ENCODE results near the gene JAM3. TPM values are rescaled to one million over a fixed set of nuclear protein-coding genes. Genes with fewer than 3 reads are reported as not detected.

JAM3 gene
- total and polyA plus RNA-seq, 9 of the 15 experiments (the other 6 are each of a cell fraction or from before 2014, with no cell fraction given) = 0.22 to 0.76 (median 0.40) TPM

GRCh38 chr11:134050541-134051383, 18.1 kb upstream of the JAM3 start (continued):
- TF ChIP-seq, protein P1, sequence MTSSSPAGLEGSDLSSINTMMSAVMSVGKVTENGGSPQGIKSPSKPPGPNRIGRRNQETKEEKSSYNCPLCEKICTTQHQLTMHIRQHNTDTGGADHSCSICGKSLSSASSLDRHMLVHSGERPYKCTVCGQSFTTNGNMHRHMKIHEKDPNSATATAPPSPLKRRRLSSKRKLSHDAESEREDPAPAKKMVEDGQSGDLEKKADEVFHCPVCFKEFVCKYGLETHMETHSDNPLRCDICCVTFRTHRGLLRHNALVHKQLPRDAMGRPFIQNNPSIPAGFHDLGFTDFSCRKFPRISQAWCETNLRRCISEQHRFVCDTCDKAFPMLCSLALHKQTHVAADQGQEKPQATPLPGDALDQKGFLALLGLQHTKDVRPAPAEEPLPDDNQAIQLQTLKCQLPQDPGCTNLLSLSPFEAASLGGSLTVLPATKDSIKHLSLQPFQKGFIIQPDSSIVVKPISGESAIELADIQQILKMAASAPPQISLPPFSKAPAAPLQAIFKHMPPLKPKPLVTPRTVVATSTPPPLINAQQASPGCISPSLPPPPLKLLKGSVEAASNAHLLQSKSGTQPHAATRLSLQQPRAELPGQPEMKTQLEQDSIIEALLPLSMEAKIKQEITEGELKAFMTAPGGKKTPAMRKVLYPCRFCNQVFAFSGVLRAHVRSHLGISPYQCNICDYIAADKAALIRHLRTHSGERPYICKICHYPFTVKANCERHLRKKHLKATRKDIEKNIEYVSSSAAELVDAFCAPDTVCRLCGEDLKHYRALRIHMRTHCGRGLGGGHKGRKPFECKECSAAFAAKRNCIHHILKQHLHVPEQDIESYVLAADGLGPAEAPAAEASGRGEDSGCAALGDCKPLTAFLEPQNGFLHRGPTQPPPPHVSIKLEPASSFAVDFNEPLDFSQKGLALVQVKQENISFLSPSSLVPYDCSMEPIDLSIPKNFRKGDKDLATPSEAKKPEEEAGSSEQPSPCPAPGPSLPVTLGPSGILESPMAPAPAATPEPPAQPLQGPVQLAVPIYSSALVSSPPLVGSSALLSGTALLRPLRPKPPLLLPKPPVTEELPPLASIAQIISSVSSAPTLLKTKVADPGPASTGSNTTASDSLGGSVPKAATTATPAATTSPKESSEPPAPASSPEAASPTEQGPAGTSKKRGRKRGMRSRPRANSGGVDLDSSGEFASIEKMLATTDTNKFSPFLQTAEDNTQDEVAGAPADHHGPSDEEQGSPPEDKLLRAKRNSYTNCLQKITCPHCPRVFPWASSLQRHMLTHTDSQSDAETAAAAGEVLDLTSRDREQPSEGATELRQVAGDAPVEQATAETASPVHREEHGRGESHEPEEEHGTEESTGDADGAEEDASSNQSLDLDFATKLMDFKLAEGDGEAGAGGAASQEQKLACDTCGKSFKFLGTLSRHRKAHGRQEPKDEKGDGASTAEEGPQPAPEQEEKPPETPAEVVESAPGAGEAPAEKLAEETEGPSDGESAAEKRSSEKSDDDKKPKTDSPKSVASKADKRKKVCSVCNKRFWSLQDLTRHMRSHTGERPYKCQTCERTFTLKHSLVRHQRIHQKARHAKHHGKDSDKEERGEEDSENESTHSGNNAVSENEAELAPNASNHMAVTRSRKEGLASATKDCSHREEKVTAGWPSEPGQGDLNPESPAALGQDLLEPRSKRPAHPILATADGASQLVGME (CRISPR knock-in tag; IDR thresholded peaks at IDR 0.05) = no peak
- TF ChIP-seq TBP (optimal IDR thresholded peaks at IDR 0.05; ENCODE audit: low read depth, low read length) (no peak), BCOR (IDR thresholded peaks at IDR 0.05) (no peak), ZBTB7A (IDR thresholded peaks at IDR 0.05; ENCODE audit: borderline replicate concordance, control insufficient read depth, low read depth, low read length) (peak; percentile 36; the same call in 1 of the 2 replicates), ELF1 (tag; IDR thresholded peaks at IDR 0.05) (no peak), BHLHE40 (IDR thresholded peaks at IDR 0.05; ENCODE audit: low read length) (peak; percentile 54), NFXL1 (CRISPR knock-in tag; IDR thresholded peaks at IDR 0.05) (no peak), NONO (IDR thresholded peaks at IDR 0.05; ENCODE audit: low read depth in 2 of 2, low read length in 1 of 2) (no peak), ZNF354B (CRISPR knock-in tag; IDR thresholded peaks at IDR 0.05) (no peak), MECOM (CRISPR knock-in tag; IDR thresholded peaks at IDR 0.05) (no peak), ZNF586 (CRISPR knock-in tag; conservative IDR thresholded peaks at IDR 0.05) (no peak), FOSL1 (tag; conservative IDR thresholded peaks at IDR 0.05) (no peak), ZFP1 (CRISPR knock-in tag; IDR thresholded peaks at IDR 0.05) (no peak), FOS (IDR thresholded peaks at IDR 0.05; ENCODE audit: extremely low read depth, insufficient read length) (no peak), E2F4 (CRISPR knock-in tag; IDR thresholded peaks at IDR 0.05; ENCODE audit: low read depth) (no peak), SNIP1 (IDR thresholded peaks at IDR 0.05; ENCODE audit: low read depth) (no peak), SAFB2 (IDR thresholded peaks at IDR 0.05; ENCODE audit: borderline replicate concordance, low read depth, low read length, severe bottlenecking) (no peak)
- TF ChIP-seq, protein P2, sequence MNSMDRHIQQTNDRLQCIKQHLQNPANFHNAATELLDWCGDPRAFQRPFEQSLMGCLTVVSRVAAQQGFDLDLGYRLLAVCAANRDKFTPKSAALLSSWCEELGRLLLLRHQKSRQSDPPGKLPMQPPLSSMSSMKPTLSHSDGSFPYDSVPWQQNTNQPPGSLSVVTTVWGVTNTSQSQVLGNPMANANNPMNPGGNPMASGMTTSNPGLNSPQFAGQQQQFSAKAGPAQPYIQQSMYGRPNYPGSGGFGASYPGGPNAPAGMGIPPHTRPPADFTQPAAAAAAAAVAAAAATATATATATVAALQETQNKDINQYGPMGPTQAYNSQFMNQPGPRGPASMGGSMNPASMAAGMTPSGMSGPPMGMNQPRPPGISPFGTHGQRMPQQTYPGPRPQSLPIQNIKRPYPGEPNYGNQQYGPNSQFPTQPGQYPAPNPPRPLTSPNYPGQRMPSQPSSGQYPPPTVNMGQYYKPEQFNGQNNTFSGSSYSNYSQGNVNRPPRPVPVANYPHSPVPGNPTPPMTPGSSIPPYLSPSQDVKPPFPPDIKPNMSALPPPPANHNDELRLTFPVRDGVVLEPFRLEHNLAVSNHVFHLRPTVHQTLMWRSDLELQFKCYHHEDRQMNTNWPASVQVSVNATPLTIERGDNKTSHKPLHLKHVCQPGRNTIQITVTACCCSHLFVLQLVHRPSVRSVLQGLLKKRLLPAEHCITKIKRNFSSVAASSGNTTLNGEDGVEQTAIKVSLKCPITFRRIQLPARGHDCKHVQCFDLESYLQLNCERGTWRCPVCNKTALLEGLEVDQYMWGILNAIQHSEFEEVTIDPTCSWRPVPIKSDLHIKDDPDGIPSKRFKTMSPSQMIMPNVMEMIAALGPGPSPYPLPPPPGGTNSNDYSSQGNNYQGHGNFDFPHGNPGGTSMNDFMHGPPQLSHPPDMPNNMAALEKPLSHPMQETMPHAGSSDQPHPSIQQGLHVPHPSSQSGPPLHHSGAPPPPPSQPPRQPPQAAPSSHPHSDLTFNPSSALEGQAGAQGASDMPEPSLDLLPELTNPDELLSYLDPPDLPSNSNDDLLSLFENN (IDR thresholded peaks at IDR 0.05; ENCODE audit: low read depth in 2 of 2, low read length in 2 of 2) = no peak
